RWPE1 (cell line): ENCODE data around the gene SFTPD.

Experiments used
- CTCF ChIA-PET: fragments of 350-600 bp; sonication (Branson Sonifier 250); formaldehyde crosslinking; extraction: SDS; loops from one replicate; lab custom pipeline; 2021; lab: Yijun Ruan, JAX
- POLR2A ChIA-PET: fragments of 400-600 bp; formaldehyde crosslinking; extraction: SDS; loops from one replicate; lab custom pipeline; 2020; ENCODE audit warnings: antibody characterized with exemption; ENCODE audit not compliant: low non-redundant PET; lab: Yijun Ruan, JAX
- DNase-seq: peaks from one replicate; pipeline ENCODE4 v3.0.0; 2012; ENCODE audit warnings: low spot score
- H3K27ac ChIP-seq: fragments of 450-650 bp; 2 replicates; pipeline ENCODE4 v1.5.1; 2017
- CTCF ChIP-seq: fragments of 450-650 bp; conservative IDR thresholded peaks from 2 replicates; pipeline ENCODE4 v1.5.1; 2017; ENCODE audit warnings: low read depth, mild to moderate bottlenecking

Gene SFTPD

GRCh38 chr10:79941146-79941545, 7.8 kb downstream of the SFTPD start:
- ChIA-PET POLR2A (no interaction called here), CTCF (no interaction called here)
- DNase-seq, result no peak
- H3K27ac ChIP-seq, result no peak overlapping the region
- no peak for TF ChIP-seq CTCF

- ChIA-PET POLR2A (no interaction called here), CTCF (interaction anchor here (0.7 kb wide), 1 partner anchor 11 kb away, joined by 3 read pairs; no protein-coding TSS in a partner anchor)
- no peak overlapping the region for H3K27ac ChIP-seq
- TF ChIP-seq CTCF, result no peak
- no peak for DNase-seq
Observed at GRCh38 chr10:79940431-79940830, 8.5 kb downstream of the SFTPD start.

GRCh38 chr10:79939969-79940368, 8.9 kb downstream of the SFTPD start:
- CTCF ChIA-PET, result interaction anchor here (0.5 to 0.7 kb wide), 2 partner anchors 11 to 565 kb away, joined by 3 to 5 read pairs; no protein-coding TSS in a partner anchor
- POLR2A ChIA-PET, result no interaction called here
- TF ChIP-seq CTCF, result no peak
- DNase-seq, result no peak
- H3K27ac ChIP-seq, result no peak overlapping the region

- TF ChIP-seq CTCF, result no peak
- H3K27ac ChIP-seq, result no peak overlapping the region
- DNase-seq, result no peak
- ChIA-PET POLR2A (no interaction called here), CTCF (no interaction called here)
Observed at GRCh38 chr10:79938728-79939406, 10.0 kb downstream of the SFTPD start.

- ChIA-PET POLR2A (no interaction called here), CTCF (no interaction called here)
- TF ChIP-seq CTCF, result no peak
- no peak overlapping the region for H3K27ac ChIP-seq
- DNase-seq, result no peak
Observed at GRCh38 chr10:79937701-79938151, 11.2 kb downstream of the SFTPD start.

GRCh38 chr10:79936625-79937615, 12.0 kb downstream of the SFTPD start:
- no peak for TF ChIP-seq CTCF
- DNase-seq, result no peak
- ChIA-PET CTCF (interaction anchor here (0.6 kb wide), 1 partner anchor 453 kb away, joined by 3 read pairs; no protein-coding TSS in a partner anchor), POLR2A (no interaction called here)
- H3K27ac ChIP-seq, result no peak overlapping the region
